WTC11 (cell line): ENCODE measurements around the gene PTPRO. TPM values are rescaled to one million over a fixed set of nuclear protein-coding genes. Genes with fewer than 3 reads are reported as not detected.

ENCODE experiments used
- ATAC-seq: fragments of 200-7000 bp; cut with Tn5 transposase; 2 replicates; pipeline ENCODE4 v1.10.0; 2021; ENCODE audit warnings: mild to moderate bottlenecking, moderate library complexity
- CTCF ChIA-PET: fragments of 300-600 bp; sonication (Branson Sonifier 250); formaldehyde crosslinking; loops from one replicate; lab custom pipeline; 2021; ENCODE audit warnings: antibody characterized with exemption; lab: Charles Lee
- POLR2A ChIA-PET: fragments of 350-600 bp; sonication (Branson Sonifier 250); formaldehyde crosslinking; loops from one replicate; lab custom pipeline; 2021; ENCODE audit warnings: antibody characterized with exemption; lab: Charles Lee
- DNase-seq: peaks from one replicate; pipeline ENCODE4 v3.0.0; 2021; ENCODE audit warnings: low spot score
- H3K27ac Mint-ChIP-seq: 2 replicates; pipeline ENCODE4 v1.8.0; 2021; ENCODE audit warnings: mixed read lengths
- H3K27me3 Mint-ChIP-seq: 2 replicates; pipeline ENCODE4 v1.8.0; 2021; ENCODE audit warnings: low read depth, mild to moderate bottlenecking, moderate library complexity, mixed read lengths
- H3K36me3 Mint-ChIP-seq: 2 replicates; pipeline ENCODE4 v1.8.0; 2021; ENCODE audit warnings: mixed read lengths
- H3K4me1 Mint-ChIP-seq: 2 replicates; pipeline ENCODE4 v1.8.0; 2022; ENCODE audit warnings: mixed read lengths
- H3K4me3 Mint-ChIP-seq: 2 replicates; pipeline ENCODE4 v1.8.0; 2021; ENCODE audit warnings: mild to moderate bottlenecking, moderate library complexity, mixed read lengths
- H3K9me3 Mint-ChIP-seq: 2 replicates; pipeline ENCODE4 v1.8.0; 2021; ENCODE audit warnings: mixed read lengths
- ATF1 ChIP-seq: sonication (generic); formaldehyde crosslinking; IDR thresholded peaks from 2 replicates; pipeline ENCODE4 v1.8.1; 2023; ENCODE audit warnings: mild to moderate bottlenecking, moderate library complexity, missing genetic modification reagents
- ATF2 ChIP-seq: sonication (generic); formaldehyde crosslinking; IDR thresholded peaks from 2 replicates; pipeline ENCODE4 v1.8.1; 2022; ENCODE audit warnings: low read depth, missing genetic modification reagents, borderline replicate concordance
- CBFB ChIP-seq: sonication (generic); formaldehyde crosslinking; IDR thresholded peaks from 2 replicates; pipeline ENCODE4 v1.8.1; 2022; ENCODE audit warnings: mild to moderate bottlenecking, low read depth, missing genetic modification reagents
- E2F5 ChIP-seq: sonication (generic); formaldehyde crosslinking; IDR thresholded peaks from 2 replicates; pipeline ENCODE4 v1.8.1; 2022; ENCODE audit warnings: mild to moderate bottlenecking, moderate library complexity, missing genetic modification reagents
- ELF4 ChIP-seq: sonication (generic); formaldehyde crosslinking; IDR thresholded peaks from 2 replicates; pipeline ENCODE4 v1.8.1; 2022; ENCODE audit warnings: low read depth, mild to moderate bottlenecking, moderate library complexity, missing genetic modification reagents
- EMX1 ChIP-seq: fragments of 250-450 bp; sonication (Bioruptor Pico); IDR thresholded peaks from 2 replicates; pipeline ENCODE4 v1.8.0; 2021; ENCODE audit warnings: mild to moderate bottlenecking
- FOXK1 ChIP-seq: sonication (generic); formaldehyde crosslinking; IDR thresholded peaks from 2 replicates; pipeline ENCODE4 v1.8.0; 2022; ENCODE audit warnings: mild to moderate bottlenecking, moderate library complexity, missing genetic modification reagents
- FOXP1 ChIP-seq: sonication (generic); formaldehyde crosslinking; IDR thresholded peaks from 2 replicates; pipeline ENCODE4 v1.8.0; 2022; ENCODE audit warnings: missing genetic modification reagents, mild to moderate bottlenecking, moderate library complexity, borderline replicate concordance
- IRF2 ChIP-seq: sonication (generic); formaldehyde crosslinking; IDR thresholded peaks from 2 replicates; pipeline ENCODE4 v1.8.0; 2022; ENCODE audit warnings: low read depth, missing genetic modification reagents, borderline replicate concordance
- MYBL2 ChIP-seq: sonication (generic); formaldehyde crosslinking; IDR thresholded peaks from 2 replicates; pipeline ENCODE4 v1.8.1; 2023; ENCODE audit warnings: mild to moderate bottlenecking, moderate library complexity, missing genetic modification reagents
- NFE2L1 ChIP-seq: sonication (generic); formaldehyde crosslinking; IDR thresholded peaks from 2 replicates; pipeline ENCODE4 v1.8.1; 2023; ENCODE audit warnings: missing genetic modification reagents
- NR2C2 ChIP-seq: sonication (generic); formaldehyde crosslinking; IDR thresholded peaks from 2 replicates; pipeline ENCODE4 v1.8.0; 2022; ENCODE audit warnings: mild to moderate bottlenecking, missing genetic modification reagents
- PRRX2 ChIP-seq: fragments of 250-450 bp; sonication (Bioruptor Pico); IDR thresholded peaks from 2 replicates; pipeline ENCODE4 v1.8.0; 2021; ENCODE audit warnings: mild to moderate bottlenecking
- ZNF416 ChIP-seq: fragments of 250-450 bp; sonication (Bioruptor Pico); IDR thresholded peaks from 2 replicates; pipeline ENCODE4 v1.9.0; 2021; ENCODE audit warnings: mild to moderate bottlenecking, inconsistent platforms
- total RNA-seq: library from RNA; stranded (reverse); gene quantifications from 3 replicates; pipeline ENCODE4 v1.2.3, GENCODE V29; 2021
- TF ChIP-seq, protein P1 (sequence below): sonication (generic); formaldehyde crosslinking; IDR thresholded peaks from 2 replicates; pipeline ENCODE4 v1.8.1; 2023; ENCODE audit warnings: mild to moderate bottlenecking, moderate library complexity, missing genetic modification reagents
- TF ChIP-seq, protein P2 (sequence below): sonication (generic); formaldehyde crosslinking; IDR thresholded peaks from 2 replicates; pipeline ENCODE4 v1.8.0; 2022; ENCODE audit warnings: missing genetic modification reagents
- TF ChIP-seq, protein P3 (sequence below): fragments of 250-450 bp; sonication (Bioruptor Pico); IDR thresholded peaks from 2 replicates; pipeline ENCODE4 v1.9.0; 2021; ENCODE audit warnings: moderate library complexity, mild to moderate bottlenecking, inconsistent platforms, borderline replicate concordance
- TF ChIP-seq, protein P4 (sequence below): fragments of 250-450 bp; sonication (Bioruptor Pico); IDR thresholded peaks from 2 replicates; pipeline ENCODE4 v1.8.0; 2021; ENCODE audit warnings: mild to moderate bottlenecking
- TF ChIP-seq, protein P5 (sequence below): sonication (generic); formaldehyde crosslinking; IDR thresholded peaks from 2 replicates; pipeline ENCODE4 v1.8.0; 2022; ENCODE audit warnings: mild to moderate bottlenecking, missing genetic modification reagents
- TF ChIP-seq, protein P6 (sequence below): sonication (generic); formaldehyde crosslinking; IDR thresholded peaks from 2 replicates; pipeline ENCODE4 v1.8.0; 2022; ENCODE audit warnings: mild to moderate bottlenecking, missing genetic modification reagents

The PTPRO gene
- total RNA-seq, 1 experiment from 2014 or later = 1.1 TPM

DNA sequence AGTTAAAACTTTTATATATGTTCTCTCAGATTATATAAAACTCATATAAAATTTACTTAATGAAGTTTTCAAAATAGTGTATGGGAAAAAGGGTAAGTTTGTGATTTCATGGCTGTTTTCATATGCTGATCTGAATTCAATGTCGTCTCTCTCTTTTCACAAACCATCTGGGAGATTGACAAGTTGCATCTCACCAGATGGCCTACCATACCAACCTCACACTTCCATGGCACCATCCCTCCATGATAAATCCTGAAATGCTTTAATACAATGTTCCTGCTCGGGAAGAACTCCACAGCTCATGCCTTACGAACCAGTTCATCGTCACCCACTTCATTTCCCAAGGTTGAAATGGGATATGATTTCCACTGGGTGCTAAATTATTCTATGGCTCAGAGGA lies 22.3 kb downstream of the PTPRO start (continued):
- TF ChIP-seq, protein P1, sequence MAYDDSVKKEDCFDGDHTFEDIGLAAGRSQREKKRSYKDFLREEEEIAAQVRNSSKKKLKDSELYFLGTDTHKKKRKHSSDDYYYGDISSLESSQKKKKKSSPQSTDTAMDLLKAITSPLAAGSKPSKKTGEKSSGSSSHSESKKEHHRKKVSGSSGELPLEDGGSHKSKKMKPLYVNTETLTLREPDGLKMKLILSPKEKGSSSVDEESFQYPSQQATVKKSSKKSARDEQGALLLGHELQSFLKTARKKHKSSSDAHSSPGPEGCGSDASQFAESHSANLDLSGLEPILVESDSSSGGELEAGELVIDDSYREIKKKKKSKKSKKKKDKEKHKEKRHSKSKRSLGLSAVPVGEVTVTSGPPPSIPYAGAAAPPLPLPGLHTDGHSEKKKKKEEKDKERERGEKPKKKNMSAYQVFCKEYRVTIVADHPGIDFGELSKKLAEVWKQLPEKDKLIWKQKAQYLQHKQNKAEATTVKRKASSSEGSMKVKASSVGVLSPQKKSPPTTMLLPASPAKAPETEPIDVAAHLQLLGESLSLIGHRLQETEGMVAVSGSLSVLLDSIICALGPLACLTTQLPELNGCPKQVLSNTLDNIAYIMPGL (CRISPR knock-in tag) = no peak
- TF ChIP-seq, protein P2, sequence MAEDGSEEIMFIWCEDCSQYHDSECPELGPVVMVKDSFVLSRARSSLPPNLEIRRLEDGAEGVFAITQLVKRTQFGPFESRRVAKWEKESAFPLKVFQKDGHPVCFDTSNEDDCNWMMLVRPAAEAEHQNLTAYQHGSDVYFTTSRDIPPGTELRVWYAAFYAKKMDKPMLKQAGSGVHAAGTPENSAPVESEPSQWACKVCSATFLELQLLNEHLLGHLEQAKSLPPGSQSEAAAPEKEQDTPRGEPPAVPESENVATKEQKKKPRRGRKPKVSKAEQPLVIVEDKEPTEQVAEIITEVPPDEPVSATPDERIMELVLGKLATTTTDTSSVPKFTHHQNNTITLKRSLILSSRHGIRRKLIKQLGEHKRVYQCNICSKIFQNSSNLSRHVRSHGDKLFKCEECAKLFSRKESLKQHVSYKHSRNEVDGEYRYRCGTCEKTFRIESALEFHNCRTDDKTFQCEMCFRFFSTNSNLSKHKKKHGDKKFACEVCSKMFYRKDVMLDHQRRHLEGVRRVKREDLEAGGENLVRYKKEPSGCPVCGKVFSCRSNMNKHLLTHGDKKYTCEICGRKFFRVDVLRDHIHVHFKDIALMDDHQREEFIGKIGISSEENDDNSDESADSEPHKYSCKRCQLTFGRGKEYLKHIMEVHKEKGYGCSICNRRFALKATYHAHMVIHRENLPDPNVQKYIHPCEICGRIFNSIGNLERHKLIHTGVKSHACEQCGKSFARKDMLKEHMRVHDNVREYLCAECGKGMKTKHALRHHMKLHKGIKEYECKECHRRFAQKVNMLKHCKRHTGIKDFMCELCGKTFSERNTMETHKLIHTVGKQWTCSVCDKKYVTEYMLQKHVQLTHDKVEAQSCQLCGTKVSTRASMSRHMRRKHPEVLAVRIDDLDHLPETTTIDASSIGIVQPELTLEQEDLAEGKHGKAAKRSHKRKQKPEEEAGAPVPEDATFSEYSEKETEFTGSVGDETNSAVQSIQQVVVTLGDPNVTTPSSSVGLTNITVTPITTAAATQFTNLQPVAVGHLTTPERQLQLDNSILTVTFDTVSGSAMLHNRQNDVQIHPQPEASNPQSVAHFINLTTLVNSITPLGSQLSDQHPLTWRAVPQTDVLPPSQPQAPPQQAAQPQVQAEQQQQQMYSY = no peak
- TF ChIP-seq CBFB = no peak
- TF ChIP-seq FOXP1 (CRISPR knock-in tag) = no peak
- no peak for TF ChIP-seq NFE2L1 (CRISPR knock-in tag)
- TF ChIP-seq, protein P3, sequence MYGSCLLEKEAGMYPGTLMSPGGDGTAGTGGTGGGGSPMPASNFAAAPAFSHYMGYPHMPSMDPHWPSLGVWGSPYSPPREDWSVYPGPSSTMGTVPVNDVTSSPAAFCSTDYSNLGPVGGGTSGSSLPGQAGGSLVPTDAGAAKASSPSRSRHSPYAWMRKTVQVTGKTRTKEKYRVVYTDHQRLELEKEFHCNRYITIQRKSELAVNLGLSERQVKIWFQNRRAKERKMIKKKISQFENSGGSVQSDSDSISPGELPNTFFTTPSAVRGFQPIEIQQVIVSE (CRISPR knock-in tag) = no peak
- TF ChIP-seq, all 79 proteins: peak for 0

DNA sequence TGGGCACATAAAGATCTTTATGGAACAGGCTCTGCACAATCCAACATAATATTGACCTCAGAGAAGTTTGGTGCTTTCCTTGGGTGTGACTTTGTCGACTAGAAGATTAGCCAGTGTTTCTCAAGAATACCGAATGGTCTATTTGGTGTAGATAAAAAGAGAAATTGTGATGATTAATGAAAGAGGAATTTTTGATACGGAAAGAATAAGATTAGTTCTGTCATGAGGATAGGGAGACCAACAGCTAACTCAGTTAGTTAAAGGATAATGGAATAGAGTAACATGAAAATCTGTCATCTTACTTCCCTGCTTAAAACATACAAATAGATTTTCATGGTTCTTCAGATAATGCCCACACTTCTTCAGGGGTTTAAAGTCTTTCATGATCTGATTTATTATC lies 24.2 kb downstream of the PTPRO start:
- Mint-ChIP-seq H3K9me3 (no peaks in the 10 kb centered on the region), H3K36me3 (no peaks in the 10 kb centered on the region), H3K4me1 (no peaks in the 10 kb centered on the region), H3K27ac (no peak overlapping the region), H3K4me3 (no peak overlapping the region), H3K27me3 (no peaks in the 10 kb centered on the region)
- TF ChIP-seq ELF4 (CRISPR knock-in tag) (no peak), ZNF416 (CRISPR knock-in tag) (no peak), ATF2 (no peak), MYBL2 (CRISPR knock-in tag) (no peak), PRRX2 (CRISPR knock-in tag) (no peak), FOXK1 (no peak), IRF2 (no peak), ATF1 (CRISPR knock-in tag) (no peak), EMX1 (CRISPR knock-in tag) (no peak), NR2C2 (CRISPR knock-in tag) (no peak), E2F5 (CRISPR knock-in tag) (no peak)
- TF ChIP-seq, protein P4, sequence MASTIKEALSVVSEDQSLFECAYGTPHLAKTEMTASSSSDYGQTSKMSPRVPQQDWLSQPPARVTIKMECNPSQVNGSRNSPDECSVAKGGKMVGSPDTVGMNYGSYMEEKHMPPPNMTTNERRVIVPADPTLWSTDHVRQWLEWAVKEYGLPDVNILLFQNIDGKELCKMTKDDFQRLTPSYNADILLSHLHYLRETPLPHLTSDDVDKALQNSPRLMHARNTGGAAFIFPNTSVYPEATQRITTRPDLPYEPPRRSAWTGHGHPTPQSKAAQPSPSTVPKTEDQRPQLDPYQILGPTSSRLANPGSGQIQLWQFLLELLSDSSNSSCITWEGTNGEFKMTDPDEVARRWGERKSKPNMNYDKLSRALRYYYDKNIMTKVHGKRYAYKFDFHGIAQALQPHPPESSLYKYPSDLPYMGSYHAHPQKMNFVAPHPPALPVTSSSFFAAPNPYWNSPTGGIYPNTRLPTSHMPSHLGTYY (CRISPR knock-in tag) = no peak
- TF ChIP-seq, protein P5, sequence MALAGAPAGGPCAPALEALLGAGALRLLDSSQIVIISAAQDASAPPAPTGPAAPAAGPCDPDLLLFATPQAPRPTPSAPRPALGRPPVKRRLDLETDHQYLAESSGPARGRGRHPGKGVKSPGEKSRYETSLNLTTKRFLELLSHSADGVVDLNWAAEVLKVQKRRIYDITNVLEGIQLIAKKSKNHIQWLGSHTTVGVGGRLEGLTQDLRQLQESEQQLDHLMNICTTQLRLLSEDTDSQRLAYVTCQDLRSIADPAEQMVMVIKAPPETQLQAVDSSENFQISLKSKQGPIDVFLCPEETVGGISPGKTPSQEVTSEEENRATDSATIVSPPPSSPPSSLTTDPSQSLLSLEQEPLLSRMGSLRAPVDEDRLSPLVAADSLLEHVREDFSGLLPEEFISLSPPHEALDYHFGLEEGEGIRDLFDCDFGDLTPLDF (CRISPR knock-in tag) = no peak
- TF ChIP-seq, protein P6, sequence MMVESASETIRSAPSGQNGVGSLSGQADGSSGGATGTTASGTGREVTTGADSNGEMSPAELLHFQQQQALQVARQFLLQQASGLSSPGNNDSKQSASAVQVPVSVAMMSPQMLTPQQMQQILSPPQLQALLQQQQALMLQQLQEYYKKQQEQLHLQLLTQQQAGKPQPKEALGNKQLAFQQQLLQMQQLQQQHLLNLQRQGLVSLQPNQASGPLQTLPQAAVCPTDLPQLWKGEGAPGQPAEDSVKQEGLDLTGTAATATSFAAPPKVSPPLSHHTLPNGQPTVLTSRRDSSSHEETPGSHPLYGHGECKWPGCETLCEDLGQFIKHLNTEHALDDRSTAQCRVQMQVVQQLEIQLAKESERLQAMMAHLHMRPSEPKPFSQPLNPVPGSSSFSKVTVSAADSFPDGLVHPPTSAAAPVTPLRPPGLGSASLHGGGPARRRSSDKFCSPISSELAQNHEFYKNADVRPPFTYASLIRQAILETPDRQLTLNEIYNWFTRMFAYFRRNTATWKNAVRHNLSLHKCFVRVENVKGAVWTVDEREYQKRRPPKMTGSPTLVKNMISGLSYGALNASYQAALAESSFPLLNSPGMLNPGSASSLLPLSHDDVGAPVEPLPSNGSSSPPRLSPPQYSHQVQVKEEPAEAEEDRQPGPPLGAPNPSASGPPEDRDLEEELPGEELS (CRISPR knock-in tag) = no peak
- TF ChIP-seq, protein P1 (CRISPR knock-in tag) = no peak
- ChIA-PET CTCF (no interaction called here), POLR2A (no interaction called here)
- DNase-seq (no peak), ATAC-seq (no peak)
